Measurements from ENCODE around the gene HEATR5A.

DNA sequence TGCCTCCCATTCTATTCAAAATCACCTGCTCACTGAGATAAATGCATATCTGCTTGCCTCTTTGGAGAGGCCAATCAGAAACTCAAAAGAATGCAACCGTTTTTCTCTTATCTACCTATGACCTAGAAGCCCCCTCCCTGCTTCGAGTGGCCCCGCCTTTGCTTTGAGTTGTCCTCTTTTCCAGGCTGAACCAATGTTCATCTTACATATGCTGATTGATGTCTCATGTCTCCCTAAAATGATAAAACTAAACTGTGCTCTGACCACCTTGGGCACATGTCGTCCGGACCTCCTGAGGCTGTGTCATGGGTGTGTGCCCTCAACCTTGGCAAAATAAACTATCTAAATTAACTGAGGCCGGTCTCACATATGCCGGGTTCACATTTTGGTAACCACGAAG, 148.7 kb downstream of the HEATR5A start:
- TF ChIP-seq, protein P1, sequence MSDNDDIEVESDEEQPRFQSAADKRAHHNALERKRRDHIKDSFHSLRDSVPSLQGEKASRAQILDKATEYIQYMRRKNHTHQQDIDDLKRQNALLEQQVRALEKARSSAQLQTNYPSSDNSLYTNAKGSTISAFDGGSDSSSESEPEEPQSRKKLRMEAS (IDR thresholded peaks at IDR 0.05; ENCODE audit: low read depth, low read length): no peak
- TF ChIP-seq, protein P2, sequence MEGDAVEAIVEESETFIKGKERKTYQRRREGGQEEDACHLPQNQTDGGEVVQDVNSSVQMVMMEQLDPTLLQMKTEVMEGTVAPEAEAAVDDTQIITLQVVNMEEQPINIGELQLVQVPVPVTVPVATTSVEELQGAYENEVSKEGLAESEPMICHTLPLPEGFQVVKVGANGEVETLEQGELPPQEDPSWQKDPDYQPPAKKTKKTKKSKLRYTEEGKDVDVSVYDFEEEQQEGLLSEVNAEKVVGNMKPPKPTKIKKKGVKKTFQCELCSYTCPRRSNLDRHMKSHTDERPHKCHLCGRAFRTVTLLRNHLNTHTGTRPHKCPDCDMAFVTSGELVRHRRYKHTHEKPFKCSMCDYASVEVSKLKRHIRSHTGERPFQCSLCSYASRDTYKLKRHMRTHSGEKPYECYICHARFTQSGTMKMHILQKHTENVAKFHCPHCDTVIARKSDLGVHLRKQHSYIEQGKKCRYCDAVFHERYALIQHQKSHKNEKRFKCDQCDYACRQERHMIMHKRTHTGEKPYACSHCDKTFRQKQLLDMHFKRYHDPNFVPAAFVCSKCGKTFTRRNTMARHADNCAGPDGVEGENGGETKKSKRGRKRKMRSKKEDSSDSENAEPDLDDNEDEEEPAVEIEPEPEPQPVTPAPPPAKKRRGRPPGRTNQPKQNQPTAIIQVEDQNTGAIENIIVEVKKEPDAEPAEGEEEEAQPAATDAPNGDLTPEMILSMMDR (IDR thresholded peaks at IDR 0.05; ENCODE audit: low read depth, low read length): no peak
- no peak for TF ChIP-seq POLR2A (IDR thresholded peaks at IDR 0.05; ENCODE audit: extremely low read depth, insufficient read length)

Measured in NB4 (cell line).